Measurements from ENCODE around the gene UPK1A.

GRCh38 chr19:35720648-35721047, 54.3 kb downstream of the UPK1A start:
- TF ChIP-seq PRDM15 (CRISPR knock-in tag; IDR thresholded peaks at IDR 0.05), result no peak
- TF ChIP-seq CTCF (IDR thresholded peaks at IDR 0.05), result no peak
- no peak for TF ChIP-seq USF2 (CRISPR knock-in tag; IDR thresholded peaks at IDR 0.05)
- TF ChIP-seq RELA (CRISPR knock-in tag; IDR thresholded peaks at IDR 0.05; ENCODE audit: borderline replicate concordance), result no peak
- TF ChIP-seq ZNF121 (CRISPR knock-in tag; IDR thresholded peaks at IDR 0.05), result no peak
- TF ChIP-seq SP1 (CRISPR knock-in tag; conservative IDR thresholded peaks at IDR 0.05), result no peak
- TF ChIP-seq SMAD3 (CRISPR knock-in tag; IDR thresholded peaks at IDR 0.05; ENCODE audit: borderline replicate concordance), result no peak
- TF ChIP-seq IRF2 (CRISPR knock-in tag; IDR thresholded peaks at IDR 0.05; ENCODE audit: borderline replicate concordance, low read depth), result no peak
- TF ChIP-seq MAX (CRISPR knock-in tag; IDR thresholded peaks at IDR 0.05), result no peak
